Fibroblast of pulmonary artery (primary cell): Measurements from ENCODE around the gene DTD1.

Experiments used
- DNase-seq: peaks from one replicate; pipeline ENCODE4 v3.0.0-alpha.2; 2010; ENCODE audit warnings: low read depth
- H3K4me3 ChIP-seq: replicated peaks from 2 replicates; pipeline ENCODE4 v1.5.1; 2011; ENCODE audit warnings: low read depth, mild to moderate bottlenecking, control low read depth, low read length, moderate library complexity
- CTCF ChIP-seq: IDR thresholded peaks from 2 replicates; pipeline ENCODE4 v1.5.1; 2011; ENCODE audit warnings: mild to moderate bottlenecking, control low read depth, low read length, inconsistent platforms; ENCODE audit errors: missing control alignments

The DTD1 gene

GRCh38 chr20:18793625-18794427 lies 206.0 kb downstream of the DTD1 start:
- peak overlapping the region; percentile 76 for H3K4me3 ChIP-seq
- TF ChIP-seq CTCF = no peak
- DNase-seq = peak; percentile 92

DNA sequence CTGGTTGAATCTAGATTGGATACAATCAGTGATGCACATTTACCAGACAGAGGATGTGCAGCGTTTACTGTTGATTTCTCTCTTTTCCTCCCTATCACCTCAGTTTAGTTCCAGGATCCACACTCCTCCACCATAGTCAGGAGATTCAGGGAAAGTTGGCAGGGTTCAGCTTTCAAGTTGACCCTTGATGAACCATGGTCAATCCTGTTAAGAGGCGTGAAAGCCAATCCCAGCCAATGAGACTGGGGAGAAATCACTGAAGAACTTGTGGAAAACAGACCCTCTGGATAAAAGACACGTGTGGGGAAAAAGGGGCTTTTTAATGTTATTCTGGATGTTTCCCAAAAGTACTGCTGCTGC lies 206.6 kb downstream of the DTD1 start:
- no peak for DNase-seq
- TF ChIP-seq CTCF = no peak
- peak overlapping the region; percentile 76 for H3K4me3 ChIP-seq

DNA sequence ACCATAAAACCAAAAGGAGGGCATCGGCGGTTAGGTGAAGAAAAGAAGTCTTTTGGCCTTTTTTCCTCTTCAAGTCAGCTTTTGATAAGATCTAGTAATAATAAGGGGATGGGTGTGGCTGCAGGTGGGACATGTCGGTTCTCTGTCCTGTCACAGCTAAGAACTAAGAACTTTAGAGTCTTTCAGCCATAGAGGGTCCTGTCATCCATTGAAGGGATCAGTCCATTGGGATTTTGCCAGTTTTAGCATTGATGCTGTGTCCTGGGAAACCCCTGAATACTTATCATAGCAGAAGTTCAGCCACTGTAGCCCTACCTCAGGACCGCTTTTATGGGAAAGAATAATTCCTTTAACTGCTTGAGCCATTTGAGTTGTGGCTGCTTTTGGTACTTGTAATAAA lies 207.5 kb downstream of the DTD1 start:
- TF ChIP-seq CTCF = no peak
- H3K4me3 ChIP-seq = no peak overlapping the region
- DNase-seq = no peak

DNA sequence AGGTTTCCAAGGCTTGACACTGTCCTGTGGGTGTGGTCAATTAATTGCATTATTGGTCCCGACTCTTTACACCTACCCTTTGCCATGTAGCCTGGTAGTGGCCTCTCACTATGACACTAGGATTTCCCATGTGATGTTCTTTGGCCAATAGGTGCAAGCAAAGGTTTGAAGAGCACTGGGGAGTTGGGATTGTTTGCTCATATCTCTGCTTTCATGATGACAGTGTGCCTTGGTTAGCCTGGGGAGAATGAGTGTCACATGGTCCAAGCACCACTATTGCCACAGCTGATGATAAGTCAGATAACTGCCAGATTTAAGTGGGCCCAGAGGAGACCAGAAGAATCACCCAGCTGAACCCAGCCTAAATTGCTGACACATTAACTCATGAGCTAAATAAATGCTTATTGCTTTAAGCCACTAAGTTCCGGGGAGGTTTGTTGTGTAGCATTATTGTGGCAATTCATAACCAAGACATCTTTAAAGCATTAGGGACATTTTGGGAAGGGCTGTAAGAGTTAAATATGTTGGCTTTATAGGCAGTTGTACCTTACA lies 208.5 kb downstream of the DTD1 start:
- no peak for DNase-seq
- no peak for TF ChIP-seq CTCF

GRCh38 chr20:18801516-18801915 lies 213.7 kb downstream of the DTD1 start:
- no peak for TF ChIP-seq CTCF
- no peak for DNase-seq
- no peak overlapping the region for H3K4me3 ChIP-seq

More for the DNA sequence above, 208.5 kb downstream of the DTD1 start:
- H3K4me3 ChIP-seq = no peak overlapping the region

DNA sequence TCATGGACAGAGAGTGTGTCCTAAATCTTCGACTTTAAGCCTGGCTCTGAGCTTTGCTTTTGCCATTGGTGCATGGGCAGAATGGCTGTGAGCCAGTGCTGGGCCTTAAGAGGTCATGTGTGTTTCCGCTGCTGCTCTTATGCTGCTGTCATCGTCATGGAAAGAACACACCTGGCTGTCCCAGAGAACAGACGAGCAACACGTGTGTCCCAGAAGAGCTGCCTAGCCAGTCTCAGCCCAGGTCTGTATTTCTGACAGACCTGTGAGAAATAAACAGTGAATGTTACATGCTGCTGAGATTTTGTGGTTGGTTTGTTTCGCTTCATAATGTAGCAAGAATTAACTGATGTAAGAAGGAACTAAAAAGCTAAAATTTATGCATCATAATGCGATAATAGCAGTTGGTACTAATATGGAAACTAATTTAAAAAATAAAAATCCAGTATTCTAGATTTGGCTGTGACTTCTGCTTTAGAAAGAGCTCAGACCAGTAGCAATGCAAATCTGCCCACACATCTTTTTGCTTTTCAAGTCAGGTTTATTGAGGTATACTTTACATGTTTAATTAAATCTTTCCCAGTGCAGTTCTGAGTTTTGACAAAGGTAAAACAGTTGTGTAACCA lies 214.3 kb downstream of the DTD1 start:
- TF ChIP-seq CTCF = no peak
- no peak for DNase-seq
- no peak overlapping the region for H3K4me3 ChIP-seq

DNA sequence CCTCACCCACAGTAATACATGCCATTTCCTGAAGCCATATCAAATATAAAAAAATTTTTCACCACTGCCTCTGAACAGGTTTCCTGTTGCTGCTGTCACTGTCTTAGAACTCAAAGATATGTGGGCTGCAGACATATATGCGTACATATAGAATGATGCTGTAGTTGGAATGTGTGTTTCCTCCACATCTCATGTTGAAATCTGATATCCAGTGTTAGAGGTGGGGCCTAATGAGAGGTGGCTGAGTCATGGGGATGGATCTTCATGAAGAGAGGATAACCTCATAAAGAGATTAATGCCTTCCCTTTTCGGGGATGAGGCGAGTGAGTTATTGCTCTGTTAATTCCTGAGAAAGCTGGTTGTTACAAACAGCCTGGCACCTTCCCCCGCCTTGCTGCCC lies 218.0 kb downstream of the DTD1 start:
- no peak for DNase-seq
- TF ChIP-seq CTCF = no peak
- H3K4me3 ChIP-seq = no peak overlapping the region
